DMS79 (cell line): ENCODE measurements around the gene PANX2.

ENCODE experiments used
- DNase-seq: peaks from one replicate; lab custom pipeline; 2025; lab: John Stamatoyannopoulos, UW

PANX2 gene

GRCh38 chr22:50171319-50171964, 911 bp downstream of the PANX2 start:
- DNase-seq: no peak

DNA sequence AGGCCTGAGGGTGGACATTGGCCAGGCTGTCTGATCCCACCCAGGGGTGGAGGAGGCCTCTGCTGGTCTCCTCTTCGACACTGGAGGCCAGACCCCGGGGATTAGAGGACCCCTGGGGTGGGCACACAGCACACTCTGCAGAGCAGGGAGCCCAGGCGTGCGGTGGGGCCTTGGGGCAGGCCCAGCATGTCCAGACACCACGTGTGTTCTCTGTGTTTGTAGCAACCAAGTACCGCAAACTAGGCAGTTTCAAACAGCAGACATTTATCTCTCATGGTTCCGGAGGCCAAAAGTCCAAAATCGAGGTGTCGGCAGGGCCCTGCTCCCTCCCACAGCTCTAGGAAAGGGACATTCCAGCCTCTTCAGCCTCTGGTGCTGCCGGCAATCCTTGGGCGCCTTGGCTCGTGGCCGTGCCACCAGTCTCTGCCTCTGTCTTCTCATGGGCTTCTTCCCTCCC, 1.5 kb downstream of the PANX2 start:
- no peak for DNase-seq

DNA sequence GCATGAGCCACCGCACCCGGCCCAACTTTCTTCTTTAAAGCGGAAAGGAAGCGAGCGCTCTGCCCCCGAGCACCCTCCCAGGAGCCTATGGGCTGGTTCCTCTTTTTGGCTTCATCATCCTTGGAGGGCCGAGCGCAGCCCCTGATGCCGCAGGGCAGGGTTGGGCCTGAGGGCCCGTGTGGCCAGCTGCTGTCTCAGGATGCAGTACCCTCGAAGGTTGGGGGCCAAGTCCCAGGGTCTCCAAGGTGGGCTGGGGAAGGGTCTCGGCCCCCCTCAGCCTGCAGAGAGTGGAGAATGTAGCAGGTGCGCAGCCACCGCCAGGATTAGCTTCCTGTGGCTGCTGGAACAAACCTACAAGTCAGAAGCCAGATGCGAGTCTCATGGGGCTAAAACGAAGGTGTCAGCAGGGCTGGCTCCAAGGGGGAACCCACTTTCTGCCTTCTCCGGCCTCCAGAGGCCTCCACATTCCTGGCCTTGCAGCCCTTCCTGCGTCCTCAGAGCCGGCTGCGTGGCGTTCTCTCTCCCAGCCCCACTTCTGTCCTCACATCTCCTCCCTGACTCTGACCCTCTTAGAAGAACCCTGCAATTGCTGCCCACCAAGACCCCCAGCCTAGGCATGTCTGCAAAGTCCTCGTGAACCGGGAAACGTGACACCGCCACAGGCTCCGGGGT, 2.9 kb downstream of the PANX2 start:
- DNase-seq: no peak

DNA sequence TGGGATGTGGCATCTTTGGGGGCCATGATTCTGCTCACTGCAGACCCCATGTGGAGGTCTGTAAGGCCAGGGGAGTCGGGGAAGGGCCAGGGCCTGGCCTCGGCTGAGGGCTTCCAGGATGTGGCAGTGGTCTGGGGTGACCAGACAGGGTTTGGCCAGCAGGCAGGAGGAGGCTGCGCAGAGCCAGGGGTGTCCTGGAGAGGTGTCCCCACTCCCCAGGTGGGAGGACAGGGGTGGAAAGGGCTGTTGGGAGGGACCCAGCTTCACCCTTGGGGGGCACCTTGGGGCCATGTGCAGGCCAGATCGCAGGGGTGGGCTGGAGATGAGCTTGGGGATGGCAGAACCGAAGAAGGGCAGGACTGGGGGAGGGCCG, 3.4 kb downstream of the PANX2 start:
- DNase-seq: no peak

DNA sequence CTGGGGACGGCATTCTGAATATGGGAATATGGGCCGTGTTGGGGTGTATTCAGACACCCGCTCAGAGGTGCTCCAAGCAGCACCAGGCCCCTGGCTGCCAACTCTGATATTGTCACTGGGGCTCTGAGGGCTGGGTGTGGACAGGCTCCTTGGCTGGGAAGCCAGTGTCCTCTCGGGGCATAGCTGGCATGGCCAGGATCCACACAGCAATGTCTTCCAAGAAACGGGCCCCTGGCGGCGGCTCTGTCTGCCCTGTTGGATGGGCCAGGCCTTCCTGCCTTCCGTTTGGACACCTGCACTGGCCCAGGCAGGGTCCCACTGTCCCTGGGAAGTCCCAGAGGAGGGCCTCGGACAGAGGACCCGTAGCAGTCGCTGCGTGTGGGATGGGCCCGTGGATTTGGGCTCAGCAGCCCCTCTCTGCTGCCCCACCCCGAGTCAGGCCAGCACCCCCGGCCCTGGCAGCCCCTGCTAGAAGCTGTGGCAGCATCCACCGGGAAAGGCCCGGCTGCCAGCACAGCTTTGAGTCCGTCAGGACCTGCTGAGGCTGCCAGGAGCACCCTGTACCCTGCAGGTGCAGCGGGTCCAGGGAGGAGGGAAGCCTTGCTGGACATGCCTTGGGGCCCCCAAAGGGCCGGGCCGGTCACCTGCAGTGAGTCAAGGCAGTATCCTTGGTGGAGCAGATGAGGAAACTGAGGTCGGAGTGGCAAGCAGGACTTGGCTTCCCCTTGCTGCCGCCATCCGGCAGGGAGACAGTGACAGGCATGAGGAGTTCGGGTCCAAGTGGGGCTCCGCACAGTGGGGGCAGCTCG, 4.1 kb downstream of the PANX2 start:
- no peak for DNase-seq

- DNase-seq: no peak
Observed at GRCh38 chr22:50175191-50175461, 4.6 kb downstream of the PANX2 start.

DNA sequence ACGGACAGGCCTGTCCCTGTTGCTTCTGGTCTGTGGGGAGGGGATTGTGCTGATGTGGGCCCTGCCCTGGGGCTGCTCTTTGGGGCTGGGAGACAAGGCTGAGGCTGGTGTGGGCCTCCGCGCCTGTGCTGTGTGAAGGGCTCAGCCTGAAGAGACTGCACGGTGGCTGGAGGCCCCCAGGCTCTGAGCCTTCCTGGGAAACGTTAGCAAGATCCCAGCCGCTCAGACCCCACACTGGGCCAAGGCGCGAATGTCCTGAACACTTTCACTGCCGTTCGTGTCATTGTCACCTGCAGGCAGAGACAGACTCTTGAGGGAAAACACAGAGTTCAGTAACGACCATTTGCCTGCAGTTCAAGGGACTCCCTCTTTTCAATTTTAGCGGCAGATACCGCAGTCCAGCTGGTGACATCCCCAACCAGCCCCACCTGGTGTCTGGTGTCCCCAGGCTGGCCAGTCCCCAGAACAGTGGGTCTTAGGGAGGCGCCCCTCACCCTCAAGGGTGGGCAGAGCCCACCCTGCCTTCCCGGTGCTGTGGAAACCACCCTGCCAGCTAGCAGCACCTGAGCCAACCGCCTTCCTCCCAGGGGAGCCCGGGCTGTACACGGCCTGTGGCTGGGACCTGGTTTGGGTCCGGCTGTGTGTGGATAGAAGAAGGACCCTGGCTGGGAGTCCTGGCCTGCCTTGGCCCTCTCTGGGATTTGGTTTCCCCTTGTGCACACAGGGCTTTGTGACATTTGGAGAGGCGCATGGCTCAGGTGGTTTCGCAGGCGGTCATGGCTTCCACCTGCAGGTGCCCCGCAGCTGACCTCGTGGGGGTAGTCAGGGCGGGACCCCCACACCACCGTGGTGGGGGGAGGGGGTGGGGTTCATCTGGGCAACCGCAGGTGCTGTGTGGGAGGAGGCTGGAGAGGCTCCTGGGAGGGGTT, 5.7 kb downstream of the PANX2 start:
- DNase-seq: no peak

GRCh38 chr22:50176850-50177536, 6.5 kb downstream of the PANX2 start:
- no peak for DNase-seq

DNA sequence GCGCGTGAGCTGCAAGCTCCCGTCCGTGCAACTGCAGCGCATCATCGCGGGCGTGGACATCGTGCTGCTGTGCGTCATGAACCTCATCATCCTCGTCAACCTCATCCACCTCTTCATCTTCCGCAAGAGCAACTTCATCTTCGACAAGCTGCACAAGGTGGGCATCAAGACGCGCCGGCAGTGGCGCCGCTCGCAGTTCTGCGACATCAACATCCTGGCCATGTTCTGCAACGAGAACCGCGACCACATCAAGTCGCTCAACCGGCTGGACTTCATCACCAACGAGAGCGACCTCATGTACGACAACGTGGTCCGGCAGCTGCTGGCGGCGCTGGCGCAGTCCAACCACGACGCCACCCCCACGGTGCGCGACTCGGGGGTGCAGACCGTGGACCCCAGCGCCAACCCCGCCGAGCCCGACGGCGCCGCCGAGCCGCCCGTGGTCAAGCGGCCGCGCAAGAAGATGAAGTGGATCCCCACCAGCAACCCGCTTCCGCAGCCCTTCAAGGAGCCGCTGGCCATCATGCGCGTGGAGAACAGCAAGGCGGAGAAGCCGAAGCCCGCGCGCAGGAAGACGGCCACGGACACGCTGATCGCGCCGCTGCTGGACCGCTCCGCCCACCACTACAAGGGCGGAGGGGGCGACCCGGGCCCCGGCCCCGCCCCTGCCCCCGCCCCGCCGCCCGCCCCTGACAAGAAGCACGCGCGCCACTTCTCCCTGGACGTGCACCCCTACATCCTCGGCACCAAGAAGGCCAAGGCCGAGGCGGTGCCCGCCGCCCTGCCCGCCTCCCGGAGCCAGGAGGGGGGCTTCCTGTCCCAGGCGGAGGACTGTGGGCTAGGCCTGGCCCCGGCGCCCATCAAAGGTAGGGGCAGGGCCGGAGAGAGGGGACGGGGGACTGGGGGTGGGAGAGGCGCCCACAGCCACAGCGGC, 7.3 kb downstream of the PANX2 start:
- no peak for DNase-seq

DNA sequence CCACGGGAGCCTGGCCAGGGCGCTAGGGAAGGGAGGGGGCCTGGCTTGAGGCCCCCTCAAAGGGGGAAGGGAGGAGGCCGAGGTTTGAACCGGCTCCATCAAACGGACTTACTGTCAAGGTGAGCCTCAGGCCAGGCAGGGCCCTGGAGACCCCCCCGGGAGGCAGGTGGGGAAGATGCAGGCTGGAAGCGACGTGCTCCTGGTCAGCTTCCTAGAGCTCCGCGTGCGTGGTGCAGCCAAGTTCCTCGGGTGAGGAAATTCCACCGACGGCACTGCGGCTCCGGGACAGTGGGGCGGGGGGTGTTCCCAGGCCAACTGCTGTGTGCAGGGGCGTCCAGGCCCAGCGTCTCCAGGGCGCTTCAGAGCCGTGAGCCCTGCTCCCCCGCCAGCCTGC, 7.9 kb downstream of the PANX2 start:
- no peak for DNase-seq

- DNase-seq: no peak
Observed at GRCh38 chr22:50178871-50179869, 8.6 kb downstream of the PANX2 start.

GRCh38 chr22:50179937-50180726, 9.6 kb downstream of the PANX2 start:
- no peak for DNase-seq

DNA sequence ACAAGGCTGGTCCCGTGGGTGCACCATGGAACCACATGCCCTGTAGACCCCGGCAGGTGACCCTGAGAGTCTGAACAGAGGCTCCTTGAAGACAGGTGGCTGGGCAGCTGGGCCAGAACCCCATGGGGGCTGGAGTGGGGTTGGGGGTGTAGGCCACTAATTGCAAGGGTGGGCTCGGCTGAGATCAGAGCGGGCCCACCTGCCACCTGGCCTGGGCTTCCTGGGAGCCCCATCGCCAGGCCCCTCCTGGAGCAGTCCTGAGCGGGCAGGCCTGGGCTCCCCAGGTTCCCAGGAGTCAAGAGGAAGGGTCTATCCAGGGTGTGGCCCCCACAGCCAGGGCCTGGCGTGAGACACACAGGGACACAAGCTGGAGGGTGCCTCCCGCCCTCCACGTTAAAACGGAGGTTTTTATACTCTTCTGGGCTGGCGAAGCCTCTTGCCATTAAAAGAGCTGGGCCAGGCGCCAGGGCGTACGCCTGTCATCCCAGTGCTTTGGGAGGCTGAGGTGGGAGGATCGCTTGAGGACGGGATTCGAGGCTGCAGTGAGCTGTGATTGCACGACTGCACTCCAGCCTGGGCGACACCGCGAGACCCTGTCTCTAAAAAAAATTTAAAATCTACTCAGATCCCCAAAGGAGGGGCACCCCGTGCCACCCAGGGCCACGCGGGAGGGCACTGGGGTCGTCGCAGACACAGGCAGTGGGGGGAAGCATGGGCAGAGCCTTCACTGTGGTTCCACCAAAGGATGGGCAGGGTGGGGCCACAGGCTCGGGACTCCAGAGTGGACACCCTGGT, 10.4 kb downstream of the PANX2 start:
- no peak for DNase-seq

- no peak for DNase-seq
Observed at GRCh38 chr22:50182176-50183081, 11.9 kb downstream of the PANX2 start.

DNA sequence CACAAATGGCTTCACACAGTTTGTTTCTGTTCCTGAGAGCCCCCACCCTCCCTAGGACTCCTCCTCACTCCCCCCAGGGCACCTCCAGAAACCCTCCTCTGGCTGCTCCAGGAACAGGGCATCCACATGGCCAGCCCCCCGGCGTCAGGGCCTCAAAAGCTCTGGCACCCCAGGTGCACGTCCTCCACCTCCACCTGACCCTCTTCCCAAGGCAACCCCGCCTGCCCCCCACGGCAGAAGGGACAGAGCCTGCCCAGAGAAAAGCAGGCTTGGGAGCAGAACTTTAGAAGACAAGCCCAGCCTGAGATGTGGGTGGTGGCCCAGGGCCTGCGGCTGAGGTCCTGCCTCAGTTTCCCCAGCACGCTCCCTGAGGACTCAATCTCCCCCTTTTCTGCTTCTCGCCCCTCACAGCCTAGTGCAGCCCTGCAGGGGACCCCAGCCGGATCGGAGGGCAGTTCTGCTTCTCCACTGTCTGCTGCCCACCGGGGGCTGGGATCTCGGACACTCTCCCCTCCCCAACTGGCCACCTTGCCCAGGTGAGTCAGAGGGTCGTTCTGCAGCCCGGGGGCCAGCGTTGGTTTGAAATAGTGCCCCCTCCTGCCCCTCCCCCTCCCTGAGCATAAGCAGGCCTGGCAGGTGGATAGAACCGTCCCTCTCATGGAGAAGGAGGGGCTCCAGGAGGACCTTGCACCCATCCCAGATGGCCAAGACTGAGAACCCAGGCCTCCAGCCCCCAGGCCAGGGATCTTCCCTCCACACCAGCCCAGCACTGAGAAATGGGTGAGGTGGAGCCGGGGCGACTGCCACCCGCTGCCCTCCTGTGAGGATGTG, 12.8 kb downstream of the PANX2 start:
- DNase-seq: no peak
